H9 (cell line): ENCODE measurements around the gene COL23A1. TPM values are rescaled to one million over a fixed set of nuclear protein-coding genes. Genes with fewer than 3 reads are reported as not detected.

Experiments
- DNase-seq: peaks from one replicate; pipeline ENCODE4 v3.0.0-alpha.2; 2017
- H2AFZ ChIP-seq: one replicate; pipeline ENCODE4 v1.6.1; 2013; ENCODE audit warnings: mild to moderate bottlenecking, low read length, control low read depth, moderate library complexity
- H2AK5ac ChIP-seq: 2 replicates; pipeline ENCODE4 v1.6.1; 2013; ENCODE audit warnings: low read length, control low read depth, mixed read lengths; ENCODE audit not compliant: insufficient read length
- H2BK120ac ChIP-seq: one replicate; pipeline ENCODE4 v1.6.1; 2013; ENCODE audit warnings: low read depth, mild to moderate bottlenecking, low read length, control low read depth, inconsistent platforms; ENCODE audit not compliant: poor library complexity, severe bottlenecking
- H2BK12ac ChIP-seq: 2 replicates; pipeline ENCODE4 v1.6.1; 2013; ENCODE audit warnings: low read length, control low read depth, mixed read lengths, low read depth; ENCODE audit not compliant: insufficient read length
- H2BK15ac ChIP-seq: 2 replicates; pipeline ENCODE4 v1.6.1; 2013; ENCODE audit warnings: low read depth, low read length, control low read depth
- H2BK20ac ChIP-seq: one replicate; pipeline ENCODE4 v1.6.1; 2013; ENCODE audit warnings: low read depth, mild to moderate bottlenecking, low read length, control low read depth, inconsistent platforms; ENCODE audit not compliant: poor library complexity, severe bottlenecking
- H2BK5ac ChIP-seq: 2 replicates; pipeline ENCODE4 v1.6.1; 2013; ENCODE audit warnings: low read length, control low read depth, mixed read lengths; ENCODE audit not compliant: insufficient read length
- H3K14ac ChIP-seq: 2 replicates; pipeline ENCODE4 v1.6.1; 2013; ENCODE audit warnings: low read length, control low read depth; ENCODE audit not compliant: insufficient read depth
- H3K18ac ChIP-seq: 2 replicates; pipeline ENCODE4 v1.6.1; 2013; ENCODE audit warnings: low read depth, mild to moderate bottlenecking, mixed read lengths, low read length, control low read depth; ENCODE audit not compliant: insufficient read length
- H3K23ac ChIP-seq: 2 replicates; pipeline ENCODE4 v1.6.1; 2013; ENCODE audit warnings: low read length, control low read depth, mixed read lengths, low read depth; ENCODE audit not compliant: insufficient read length
- H3K23me2 ChIP-seq: 2 replicates; pipeline ENCODE4 v1.6.1; 2013; ENCODE audit warnings: low read depth, mild to moderate bottlenecking, mixed read lengths, low read length, control low read depth; ENCODE audit not compliant: insufficient read length, poor library complexity, severe bottlenecking
- H3K27ac ChIP-seq: 2 replicates; pipeline ENCODE4 v1.5.1; 2013; ENCODE audit warnings: low read length, control low read depth, mixed read lengths, low read depth; ENCODE audit not compliant: insufficient read length
- H3K27me3 ChIP-seq: 2 replicates; pipeline ENCODE4 v1.6.1; 2013; ENCODE audit warnings: low read length, control low read depth, inconsistent platforms; ENCODE audit not compliant: insufficient read depth
- H3K4ac ChIP-seq: 2 replicates; pipeline ENCODE4 v1.6.1; 2013; ENCODE audit warnings: low read depth, mild to moderate bottlenecking, control low read depth, inconsistent platforms, low read length, moderate library complexity
- H3K4me1 ChIP-seq: 2 replicates; pipeline ENCODE4 v1.6.1; 2013; ENCODE audit warnings: low read length, control low read depth, inconsistent platforms; ENCODE audit not compliant: insufficient read depth
- H3K4me2 ChIP-seq: 2 replicates; pipeline ENCODE4 v1.6.1; 2013; ENCODE audit warnings: low read length, control low read depth, mixed read lengths; ENCODE audit not compliant: insufficient read length, insufficient read depth
- H3K56ac ChIP-seq: 2 replicates; pipeline ENCODE4 v1.6.1; 2013; ENCODE audit warnings: low read depth, mild to moderate bottlenecking, mixed read lengths, low read length, control low read depth; ENCODE audit not compliant: insufficient read length
- H3K79me1 ChIP-seq: 2 replicates; pipeline ENCODE4 v1.6.1; 2013; ENCODE audit warnings: low read depth, mild to moderate bottlenecking, moderate library complexity, low read length, control low read depth, inconsistent platforms; ENCODE audit not compliant: insufficient read depth, poor library complexity, severe bottlenecking
- H3K79me2 ChIP-seq: 2 replicates; pipeline ENCODE4 v1.6.1; 2013; ENCODE audit warnings: low read length, control low read depth, inconsistent platforms; ENCODE audit not compliant: insufficient read depth
- H3K9ac ChIP-seq: 2 replicates; pipeline ENCODE4 v1.6.1; 2013; ENCODE audit warnings: low read length, control low read depth, mixed read lengths; ENCODE audit not compliant: insufficient read length; ENCODE audit errors: extremely low read depth
- H3K9me3 ChIP-seq: one replicate; pipeline ENCODE4 v1.6.1; 2013; ENCODE audit warnings: low read depth, low read length, inconsistent platforms; ENCODE audit not compliant: control insufficient read depth
- H3T11ph ChIP-seq: one replicate; pipeline ENCODE4 v1.6.1; 2013; ENCODE audit warnings: mild to moderate bottlenecking, low read length, control low read depth, inconsistent platforms
- H4K20me1 ChIP-seq: one replicate; pipeline ENCODE4 v1.6.1; 2013; ENCODE audit not compliant: control insufficient read depth, insufficient read length, insufficient read depth
- H4K5ac ChIP-seq: 2 replicates; pipeline ENCODE4 v1.6.1; 2013; ENCODE audit warnings: low read depth, mild to moderate bottlenecking, mixed read lengths, low read length, control low read depth; ENCODE audit not compliant: insufficient read length
- H4K8ac ChIP-seq: replicated peaks from 2 replicates; pipeline ENCODE4 v1.6.1; 2013; ENCODE audit warnings: low read length, control low read depth, mixed read lengths, low read depth; ENCODE audit not compliant: insufficient read length
- H4K91ac ChIP-seq: 2 replicates; pipeline ENCODE4 v1.6.1; 2013; ENCODE audit warnings: low read depth, mild to moderate bottlenecking, moderate library complexity, mixed read lengths, low read length, control low read depth; ENCODE audit not compliant: insufficient read length
- H3K27ac Mint-ChIP-seq, 3 experiments: 2 replicates in 2 of 3; 3 replicates in 1 of 3; pipeline ENCODE4 v1.8.0; 2020 to 2021; ENCODE audit warnings: mixed read lengths in 3 of 3, mild to moderate bottlenecking in 1 of 3, moderate library complexity in 1 of 3
- H3K27me3 Mint-ChIP-seq: 2 replicates; pipeline ENCODE4 v1.8.0; 2021; ENCODE audit warnings: low read depth, mild to moderate bottlenecking, moderate library complexity, mixed read lengths
- H3K36me3 Mint-ChIP-seq, 3 experiments: 2 replicates in 2 of 3; 3 replicates in 1 of 3; pipeline ENCODE4 v1.8.0; 2020 to 2021; ENCODE audit warnings: low read depth in 3 of 3, mixed read lengths in 3 of 3; ENCODE audit not compliant: insufficient read depth in 1 of 3
- H3K4me1 Mint-ChIP-seq, 2 experiments: 2 replicates each; pipeline ENCODE4 v1.8.0; 2020; ENCODE audit warnings: mixed read lengths in 2 of 2
- H3K4me3 Mint-ChIP-seq, 2 experiments: 2 replicates in 1 of 2; 3 replicates in 1 of 2; pipeline ENCODE4 v1.8.0; 2020 to 2021; ENCODE audit warnings: mild to moderate bottlenecking in 2 of 2, mixed read lengths in 2 of 2, moderate library complexity in 1 of 2
- H3K9me3 Mint-ChIP-seq, 2 experiments: 2 replicates in 1 of 2; 3 replicates in 1 of 2; pipeline ENCODE4 v1.8.0; 2020; ENCODE audit warnings: mild to moderate bottlenecking in 2 of 2, mixed read lengths in 2 of 2, moderate library complexity in 1 of 2
- CTCF ChIP-seq: fragments of 200-600 bp; sonication (generic); conservative IDR thresholded peaks from 3 replicates; pipeline ENCODE4 v1.8.0; 2021; ENCODE audit warnings: antibody characterized with exemption, mild to moderate bottlenecking
- WGBS: extraction: QIAGEN DNeasy Blood & Tissue Kit; methylation state at CpG from one replicate; pipeline ENCODE4 v1.1.7; 2013; ENCODE audit warnings: missing lambda C conversion rate, low lambda C conversion rate, mixed read lengths; ENCODE audit not compliant: insufficient read length; ENCODE audit errors: extremely low coverage; 5-methylcytosine and 5-hydroxymethylcytosine counted together
- total RNA-seq: library from RNA; stranded (reverse); gene quantifications from 2 replicates; pipeline ENCODE4 v1.2.1, GENCODE V29; 2021

Gene COL23A1
- total RNA-seq, 1 experiment from 2014 or later: 2.6 TPM

- H3K56ac ChIP-seq: no peak overlapping the region
- Mint-ChIP-seq H3K4me3 (no peak overlapping the region), H3K27ac (peak overlapping the region in 1 of 3 experiments; percentile 53; a peak in 1 of 7 replicates), H3K36me3 (no peaks in the 10 kb centered on the region), H3K4me1 (peaks cover 7 to 14% of the 10 kb centered on the region in 2 experiments), H3K9me3 (no peaks in the 10 kb centered on the region), H3K27me3 (no peaks in the 10 kb centered on the region)
- no peak overlapping the region for H3K23ac ChIP-seq
- no peak overlapping the region for H4K5ac ChIP-seq
- no peak overlapping the region for H3K4ac ChIP-seq
- H4K91ac ChIP-seq: no peak overlapping the region
- no peak overlapping the region for H4K8ac ChIP-seq
- no peak overlapping the region for H3K18ac ChIP-seq
- H2AFZ ChIP-seq: no peak overlapping the region
- H2BK120ac ChIP-seq: no peak overlapping the region
- H2BK20ac ChIP-seq: no peak overlapping the region
- no peak overlapping the region for H3K4me2 ChIP-seq
- H3K4me1 ChIP-seq: 0 out of 2 replicates have a peak, but pooled peaks cover 2% of the 10 kb centered on the region
- no peak overlapping the region for H2BK12ac ChIP-seq
- no peaks in the 10 kb centered on the region for H3K79me1 ChIP-seq
- no peaks in the 10 kb centered on the region for H3K23me2 ChIP-seq
- no peak overlapping the region for H2BK15ac ChIP-seq
- no peaks in the 10 kb centered on the region for H3K9me3 ChIP-seq
- no peak overlapping the region for H2BK5ac ChIP-seq
- H2AK5ac ChIP-seq: no peak overlapping the region
- TF ChIP-seq CTCF: no peak
- no CpG with 5 or more reads among the region's 11 CpGs for WGBS
- no peak overlapping the region for H3K9ac ChIP-seq
- no peaks in the 10 kb centered on the region for H4K20me1 ChIP-seq
- H3T11ph ChIP-seq: no peak overlapping the region
- DNase-seq: no peak
- H3K27ac ChIP-seq: no peak overlapping the region
- no peak overlapping the region for H3K14ac ChIP-seq
- no peaks in the 10 kb centered on the region for H3K79me2 ChIP-seq
- H3K27me3 ChIP-seq: no peaks in the 10 kb centered on the region
Observed at GRCh38 chr5:178338126-178338749, 252.0 kb downstream of the COL23A1 start.
